IPS-NIHi7 (cell line): ENCODE data around the gene MAPT.

Experiments
- DNase-seq: peaks from one replicate; pipeline ENCODE4 v3.0.0; 2012; ENCODE audit warnings: mixed read lengths; ENCODE audit errors: extremely low spot score

The MAPT gene

DNA sequence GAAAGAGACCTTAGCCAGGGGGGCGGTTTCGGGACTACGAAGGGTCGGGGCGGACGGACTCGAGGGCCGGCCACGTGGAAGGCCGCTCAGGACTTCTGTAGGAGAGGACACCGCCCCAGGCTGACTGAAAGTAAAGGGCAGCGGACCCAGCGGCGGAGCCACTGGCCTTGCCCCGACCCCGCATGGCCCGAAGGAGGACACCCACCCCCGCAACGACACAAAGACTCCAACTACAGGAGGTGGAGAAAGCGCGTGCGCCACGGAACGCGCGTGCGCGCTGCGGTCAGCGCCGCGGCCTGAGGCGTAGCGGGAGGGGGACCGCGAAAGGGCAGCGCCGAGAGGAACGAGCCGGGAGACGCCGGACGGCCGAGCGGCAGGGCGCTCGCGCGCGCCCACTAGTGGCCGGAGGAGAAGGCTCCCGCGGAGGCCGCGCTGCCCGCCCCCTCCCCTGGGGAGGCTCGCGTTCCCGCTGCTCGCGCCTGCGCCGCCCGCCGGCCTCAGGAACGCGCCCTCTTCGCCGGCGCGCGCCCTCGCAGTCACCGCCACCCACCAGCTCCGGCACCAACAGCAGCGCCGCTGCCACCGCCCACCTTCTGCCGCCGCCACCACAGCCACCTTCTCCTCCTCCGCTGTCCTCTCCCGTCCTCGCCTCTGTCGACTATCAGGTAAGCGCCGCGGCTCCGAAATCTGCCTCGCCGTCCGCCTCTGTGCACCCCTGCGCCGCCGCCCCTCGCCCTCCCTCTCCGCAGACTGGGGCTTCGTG is at the start of gene MAPT:
TSS of gene MAPT (plus strand) at position 533 of the 763 bp plus-strand sequence. CDS start 67,784 bp downstream, outside the sequence.
- DNase-seq = peak; percentile 98

DNA sequence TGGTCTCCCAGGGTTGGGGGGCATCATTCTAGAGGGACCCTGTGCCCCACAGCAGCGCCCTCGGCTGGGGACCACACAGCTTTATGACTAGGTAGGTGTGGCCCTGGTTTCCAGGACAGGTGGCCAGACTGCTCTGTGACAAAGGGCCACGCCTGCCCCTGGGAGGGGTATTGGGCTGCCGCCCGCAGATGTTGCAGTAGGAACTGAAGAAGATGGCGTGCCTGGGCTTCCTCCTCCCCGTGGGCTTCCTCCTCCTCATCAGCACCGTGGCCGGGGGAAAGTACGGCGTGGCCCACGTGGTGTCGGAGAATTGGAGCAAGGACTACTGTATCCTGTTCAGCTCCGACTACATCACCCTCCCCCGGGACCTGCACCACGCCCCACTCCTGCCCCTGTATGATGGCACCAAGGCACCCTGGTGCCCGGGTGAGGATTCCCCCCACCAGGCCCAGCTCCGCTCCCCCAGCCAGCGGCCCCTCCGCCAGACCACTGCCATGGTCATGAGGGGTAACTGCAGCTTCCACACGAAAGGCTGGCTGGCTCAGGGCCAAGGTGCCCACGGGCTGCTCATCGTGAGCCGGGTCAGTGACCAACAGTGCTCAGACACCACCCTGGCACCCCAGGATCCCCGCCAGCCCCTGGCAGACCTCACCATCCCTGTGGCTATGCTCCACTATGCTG is 49.5 kb upstream of the MAPT start, which contains the start of gene SPPL2C:
TSS of gene SPPL2C (plus strand) at position 187 of the 681 bp plus-strand sequence. CDS start at position 213, 26 bp downstream.
- no peak for DNase-seq

- no peak for DNase-seq
Measured at GRCh38 chr17:45845376-45846185, 48.8 kb upstream of the MAPT start.

DNA sequence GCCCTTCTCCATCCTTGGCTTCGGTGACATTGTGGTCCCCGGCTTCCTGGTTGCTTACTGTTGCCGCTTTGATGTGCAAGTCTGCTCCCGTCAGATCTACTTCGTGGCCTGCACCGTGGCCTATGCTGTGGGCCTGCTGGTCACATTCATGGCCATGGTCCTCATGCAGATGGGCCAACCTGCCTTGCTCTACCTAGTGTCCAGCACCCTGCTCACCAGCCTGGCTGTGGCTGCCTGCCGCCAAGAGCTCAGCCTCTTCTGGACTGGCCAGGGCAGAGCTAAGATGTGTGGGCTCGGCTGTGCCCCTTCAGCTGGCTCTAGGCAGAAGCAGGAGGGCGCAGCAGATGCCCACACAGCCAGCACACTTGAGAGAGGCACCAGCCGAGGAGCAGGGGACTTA is 48.1 kb upstream of the MAPT start:
- DNase-seq = no peak

- no peak for DNase-seq
Measured at GRCh38 chr17:45846646-45847045, 47.7 kb upstream of the MAPT start.

DNA sequence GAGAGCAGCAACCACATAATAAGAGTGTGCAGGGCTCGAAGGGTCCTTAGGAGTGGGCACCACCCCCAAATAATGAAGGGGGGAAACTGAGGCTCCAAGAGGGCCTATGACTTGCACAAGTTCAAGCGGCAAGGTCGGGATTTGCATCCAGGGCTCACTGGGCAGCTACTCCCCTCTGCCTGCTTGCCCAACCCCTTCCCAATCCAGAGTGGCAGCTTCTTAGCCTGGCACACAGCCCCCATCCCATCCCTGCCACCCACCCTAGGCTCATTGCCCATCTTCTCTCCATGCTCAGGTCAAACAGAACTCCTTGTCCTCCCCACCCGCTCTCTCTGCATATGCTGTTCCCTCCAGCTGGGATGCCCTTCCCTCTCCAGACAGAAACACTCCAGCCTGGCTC is 47.3 kb upstream of the MAPT start:
- DNase-seq = no peak

- no peak for DNase-seq
Measured at GRCh38 chr17:45847747-45848146, 46.6 kb upstream of the MAPT start.

DNA sequence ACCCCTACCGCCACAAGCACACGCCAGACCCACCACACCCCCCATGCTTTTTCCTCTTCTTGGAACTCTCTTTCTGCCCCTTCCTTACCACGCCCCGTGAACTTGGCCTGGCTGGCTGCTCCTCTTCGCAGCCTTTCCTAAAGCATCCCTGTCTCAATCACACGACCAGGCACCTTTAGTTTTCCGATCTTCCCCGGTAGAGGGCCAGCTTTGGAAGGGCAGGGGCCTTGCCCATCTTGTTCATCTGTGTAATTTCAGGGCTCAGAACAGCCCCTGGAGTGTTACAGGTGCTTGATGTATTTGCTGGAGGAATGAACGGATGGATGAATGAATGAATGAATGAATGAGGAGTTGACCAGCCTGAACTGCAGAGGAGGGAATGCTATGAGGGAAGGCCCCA is 45.9 kb upstream of the MAPT start:
- DNase-seq = no peak

DNA sequence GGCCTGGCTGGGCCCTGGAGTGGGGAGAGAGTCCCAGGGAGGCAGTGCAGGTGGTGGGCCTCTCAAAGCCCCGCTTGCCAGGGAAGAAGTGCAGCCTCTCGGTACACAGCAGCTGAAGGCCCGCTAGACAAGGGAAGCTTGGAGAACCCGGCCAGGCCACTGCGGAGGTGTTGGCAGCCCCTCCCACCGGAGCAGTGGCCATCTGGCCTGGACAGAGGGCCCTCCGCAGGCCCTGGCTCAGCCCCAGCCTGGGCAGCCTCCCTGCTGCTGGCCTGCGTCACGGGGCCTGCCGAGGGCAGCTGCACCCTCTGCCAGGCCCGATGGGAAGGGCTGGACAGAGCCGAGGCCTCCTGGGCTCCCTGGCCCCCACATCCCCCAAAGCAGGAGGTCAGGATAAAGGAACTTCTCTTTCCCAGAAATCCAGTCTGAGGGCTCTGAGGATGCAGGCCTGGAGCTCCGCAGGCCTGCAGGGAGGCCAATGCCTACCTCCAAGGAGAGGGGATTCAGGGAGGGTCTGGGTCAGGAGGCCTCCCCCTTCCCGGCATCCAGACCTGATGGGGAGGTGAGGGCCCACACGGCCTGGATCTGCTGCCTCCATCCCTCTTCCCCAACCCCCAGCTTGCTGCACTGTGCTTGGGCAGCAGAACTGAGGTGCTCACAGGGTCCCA is 45.4 kb upstream of the MAPT start:
- DNase-seq = no peak

GRCh38 chr17:45849536-45849990 is 44.8 kb upstream of the MAPT start:
- no peak for DNase-seq

DNA sequence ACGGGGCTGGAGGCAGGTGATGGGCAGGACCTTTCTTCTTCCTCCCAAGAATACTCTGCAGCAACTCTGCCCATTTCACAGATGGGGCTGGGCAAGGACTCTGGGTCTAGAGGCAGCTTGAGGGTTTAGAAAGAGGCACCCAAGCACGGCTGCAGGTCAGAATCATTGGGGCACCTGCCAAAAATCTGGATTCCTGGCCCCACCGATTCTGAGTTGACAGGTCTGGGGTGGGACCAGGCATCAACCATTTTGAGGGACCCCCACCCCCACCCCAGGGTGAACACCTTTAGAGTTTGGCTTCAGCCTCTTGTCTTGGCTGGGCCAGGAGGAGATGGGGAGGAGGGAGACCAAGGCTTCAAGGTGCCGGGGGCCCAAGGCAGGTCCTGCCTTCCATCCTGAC is 44.3 kb upstream of the MAPT start:
- no peak for DNase-seq

- DNase-seq = no peak
Measured at GRCh38 chr17:45850468-45850867, 43.9 kb upstream of the MAPT start.

GRCh38 chr17:45851022-45851421 is 43.3 kb upstream of the MAPT start:
- DNase-seq = no peak

DNA sequence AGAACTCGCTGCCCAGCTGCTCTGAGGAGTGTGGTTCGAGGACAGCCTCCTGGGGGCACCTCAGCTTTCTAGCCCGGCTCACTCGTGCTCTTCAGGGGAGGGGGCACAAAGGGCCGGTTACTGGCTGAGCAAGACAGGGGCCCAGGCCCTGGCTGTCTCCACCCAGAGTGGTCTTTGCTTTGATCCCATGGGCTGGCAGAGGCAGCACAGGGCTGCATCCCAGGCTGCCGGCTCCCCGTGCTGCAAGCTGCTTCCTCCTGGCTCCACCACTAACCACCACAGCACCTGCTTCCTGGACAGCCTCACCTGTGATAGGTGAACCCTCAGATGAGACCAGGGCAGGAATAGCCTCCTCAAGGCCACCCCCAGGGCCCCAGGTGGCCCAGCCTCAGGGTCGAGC is 42.9 kb upstream of the MAPT start:
- DNase-seq = no peak

- DNase-seq = no peak
Measured at GRCh38 chr17:45851873-45852272, 42.5 kb upstream of the MAPT start.

DNA sequence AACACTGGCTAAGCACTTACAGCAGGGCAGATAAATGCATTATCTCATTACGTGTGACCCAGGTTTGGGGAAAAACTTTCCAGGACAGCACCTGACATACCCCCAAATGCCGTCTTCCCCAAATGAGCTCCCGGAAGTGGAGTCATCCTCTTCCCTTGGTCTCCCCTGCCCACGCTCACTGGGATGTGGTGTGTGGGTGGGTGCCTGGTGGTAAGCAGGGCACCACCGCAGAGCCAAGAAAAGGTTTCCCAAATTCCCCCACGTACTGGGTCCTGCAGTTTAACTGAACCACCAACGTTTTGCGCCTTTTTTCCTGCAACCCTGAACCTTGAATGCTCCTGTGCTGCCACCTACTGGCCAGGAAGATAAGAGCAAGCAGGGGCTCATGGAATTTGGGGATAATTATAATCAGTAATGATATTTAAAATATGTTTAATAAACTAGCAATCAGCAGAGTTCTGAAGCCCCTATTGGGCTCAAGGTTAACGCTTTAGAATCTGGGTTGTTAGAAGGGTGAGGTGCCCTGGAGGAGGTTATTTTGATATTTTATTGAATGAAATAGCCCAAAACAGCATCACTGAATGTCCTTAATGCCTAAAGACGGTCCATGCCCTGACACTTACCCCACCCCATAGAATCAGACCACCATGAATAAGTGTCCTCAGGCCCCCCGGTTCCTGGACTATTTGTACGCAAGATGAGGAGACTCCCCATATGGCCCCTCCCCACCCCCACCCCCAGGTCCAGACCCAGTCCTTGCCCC is 41.6 kb upstream of the MAPT start:
- peak; percentile 76 for DNase-seq

DNA sequence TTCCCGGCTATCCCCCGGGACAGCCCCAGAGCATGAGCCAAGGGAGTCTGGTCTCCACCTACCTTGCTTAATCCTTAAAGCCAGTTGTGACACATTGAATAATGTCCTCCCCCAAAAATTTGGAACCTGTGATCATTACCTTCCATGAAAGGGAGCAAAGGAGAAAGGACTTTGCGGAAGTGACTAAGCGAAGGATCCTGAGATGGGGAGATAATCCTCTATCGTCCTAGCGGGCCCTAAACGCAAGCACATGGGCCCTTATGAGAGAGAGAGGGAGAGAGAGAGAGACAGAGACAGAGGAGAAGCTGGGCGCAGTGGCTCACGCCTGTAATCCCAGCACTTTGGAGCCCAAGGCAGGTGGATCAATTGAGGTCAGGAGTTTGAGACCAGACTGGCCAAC is 40.1 kb upstream of the MAPT start:
- DNase-seq = no peak

DNA sequence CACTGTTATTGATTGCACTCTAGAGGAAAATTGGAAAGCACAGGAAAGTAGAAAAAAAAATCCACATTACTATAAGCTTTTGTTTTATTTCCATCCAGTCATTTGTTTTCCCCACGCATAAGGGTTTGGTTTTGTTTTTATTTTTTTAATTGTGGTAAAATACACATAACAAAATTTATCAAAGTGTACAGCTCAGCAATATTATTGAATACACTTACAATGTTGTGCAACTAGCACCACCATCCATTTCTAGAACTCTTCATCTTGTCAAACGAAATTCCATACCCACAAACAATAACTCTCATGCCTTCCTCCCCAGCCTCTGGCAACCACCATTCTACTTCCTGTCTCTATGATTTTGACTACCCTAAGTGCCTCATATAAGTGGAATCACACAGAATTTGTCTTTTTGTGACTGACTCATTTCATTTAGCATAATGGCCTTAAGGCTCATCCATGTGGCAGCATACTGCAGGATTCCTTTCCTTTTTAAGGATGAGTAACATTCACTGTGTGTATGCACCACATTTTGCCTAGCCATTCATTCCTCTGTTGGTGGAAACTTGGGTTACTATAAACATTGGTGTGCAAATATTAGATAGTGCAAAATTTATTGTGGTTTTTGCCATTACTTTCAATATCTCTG is 38.5 kb upstream of the MAPT start:
- DNase-seq = no peak

DNA sequence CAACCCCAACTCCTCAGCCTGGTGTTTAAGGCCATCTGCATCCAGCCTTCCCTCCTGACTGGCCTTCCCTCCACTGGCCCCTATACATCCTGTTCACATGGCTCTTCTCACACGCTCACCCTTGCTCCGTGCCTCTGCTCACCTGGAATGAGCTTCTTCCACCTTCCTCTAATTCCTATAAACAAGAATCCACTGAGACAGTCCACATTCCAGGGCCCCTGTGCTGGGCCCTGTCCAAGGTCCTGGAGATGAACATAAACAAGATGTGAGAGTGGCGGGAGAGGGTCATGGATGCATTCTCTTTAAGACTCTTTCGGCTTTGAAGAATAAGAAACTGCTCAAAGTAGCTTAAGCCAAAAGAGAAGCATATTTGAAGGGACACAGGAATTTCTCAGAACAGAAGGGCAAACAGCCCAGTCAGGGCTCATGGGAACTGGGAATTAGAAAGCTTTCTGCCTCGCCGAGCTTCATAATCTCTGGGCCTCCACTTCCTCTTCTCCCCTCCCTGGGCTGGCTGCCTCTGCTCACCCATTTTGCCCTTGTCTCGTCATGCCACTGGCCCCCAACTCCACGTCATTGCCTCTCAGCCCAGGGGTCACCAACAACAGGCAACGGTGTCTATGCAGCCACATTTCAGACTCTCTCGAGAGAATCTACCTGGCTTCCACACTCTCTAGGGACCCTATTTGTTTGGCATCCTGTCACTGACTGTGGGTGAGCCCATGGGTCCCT is 36.2 kb upstream of the MAPT start:
- peak; percentile 63 for DNase-seq

DNA sequence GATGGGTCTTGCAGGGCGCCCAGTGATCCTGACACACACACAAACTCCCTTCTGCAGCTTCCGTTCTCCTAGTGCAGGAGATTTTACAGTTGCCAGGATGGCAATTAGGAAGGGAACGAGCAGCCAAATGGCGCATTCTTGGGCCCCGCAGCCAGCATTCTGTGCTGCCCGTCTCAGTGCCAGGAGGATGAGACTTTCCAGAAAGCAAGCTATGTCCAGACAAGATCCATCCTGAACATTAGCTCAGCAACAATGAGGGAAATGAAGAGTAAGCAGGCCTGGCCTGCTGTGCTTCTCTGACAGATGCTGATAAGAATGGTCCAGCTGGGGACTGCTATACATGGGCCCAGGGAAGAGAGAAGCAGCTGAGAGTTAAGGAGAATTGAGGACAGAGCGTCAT is 33.2 kb upstream of the MAPT start:
- no peak for DNase-seq
